HepG2 (cell line): ENCODE measurements around the gene C2orf80. TPM values are rescaled to one million over a fixed set of nuclear protein-coding genes. Genes with fewer than 3 reads are reported as not detected.

ENCODE experiments used
- ATRX ChIP-seq: sonication (generic); formaldehyde crosslinking; IDR thresholded peaks from 2 replicates; pipeline ENCODE4 v1.4.0; 2020; ENCODE audit warnings: missing genetic modification reagents, borderline replicate concordance
- CEBPB ChIP-seq: IDR thresholded peaks from 2 replicates; pipeline ENCODE4 v1.6.1; 2011; ENCODE audit warnings: low read depth, low read length, improper control_type of control experiment, borderline replicate concordance
- CEBPZ ChIP-seq: IDR thresholded peaks from 2 replicates; pipeline ENCODE4 v1.6.1; 2012; ENCODE audit warnings: low read length, improper control_type of control experiment
- CTCF ChIP-seq: sonication (generic); formaldehyde crosslinking; IDR thresholded peaks from 2 replicates; pipeline ENCODE4 v1.5.0; 2020; ENCODE audit warnings: mild to moderate bottlenecking, missing genetic modification reagents, moderate library complexity
- FOXK2 ChIP-seq: fragments of 450-650 bp; IDR thresholded peaks from 2 replicates; pipeline ENCODE4 v1.6.1; 2016
- GPN1 ChIP-seq: sonication (generic); formaldehyde crosslinking; IDR thresholded peaks from 2 replicates; pipeline ENCODE4 v1.5.1; 2020; ENCODE audit warnings: missing genetic modification reagents, borderline replicate concordance
- KDM2A ChIP-seq: sonication (generic); formaldehyde crosslinking; IDR thresholded peaks from 2 replicates; pipeline ENCODE4 v1.4.0; 2020; ENCODE audit warnings: low read depth, missing genetic modification reagents, borderline replicate concordance
- MBD4 ChIP-seq: IDR thresholded peaks from 2 replicates; pipeline ENCODE4 v1.6.1; 2012; ENCODE audit warnings: low read length, inconsistent platforms, borderline replicate concordance
- MEF2D ChIP-seq: sonication (generic); formaldehyde crosslinking; IDR thresholded peaks from 2 replicates; pipeline ENCODE4 v1.5.1; 2020; ENCODE audit warnings: mild to moderate bottlenecking, missing genetic modification reagents
- NAIF1 ChIP-seq: sonication (generic); formaldehyde crosslinking; IDR thresholded peaks from 2 replicates; pipeline ENCODE4 v1.5.0; 2020; ENCODE audit warnings: mild to moderate bottlenecking, missing genetic modification reagents, borderline replicate concordance
- TBX2 ChIP-seq: sonication (generic); formaldehyde crosslinking; IDR thresholded peaks from 2 replicates; pipeline ENCODE4 v1.5.0; 2020; ENCODE audit warnings: missing genetic modification reagents, mild to moderate bottlenecking, borderline replicate concordance
- ZNF292 ChIP-seq: sonication (generic); formaldehyde crosslinking; IDR thresholded peaks from 2 replicates; pipeline ENCODE4 v1.8.1; 2022; ENCODE audit warnings: mild to moderate bottlenecking, low read depth, missing genetic modification reagents, borderline replicate concordance
- ZNF329 ChIP-seq: sonication (generic); formaldehyde crosslinking; IDR thresholded peaks from 2 replicates; pipeline ENCODE4 v1.9.0; 2021; ENCODE audit warnings: low read depth, mild to moderate bottlenecking, missing genetic modification reagents
- ZNF333 ChIP-seq: sonication (generic); formaldehyde crosslinking; IDR thresholded peaks from 2 replicates; pipeline ENCODE4 v1.4.0; 2020; ENCODE audit warnings: mild to moderate bottlenecking, missing genetic modification reagents, borderline replicate concordance
- ZNF547 ChIP-seq: sonication (generic); formaldehyde crosslinking; IDR thresholded peaks from 2 replicates; pipeline ENCODE4 v1.5.1; 2020; ENCODE audit warnings: mild to moderate bottlenecking, missing genetic modification reagents
- ZNF703 ChIP-seq: sonication (generic); formaldehyde crosslinking; IDR thresholded peaks from 2 replicates; pipeline ENCODE4 v1.5.1; 2020; ENCODE audit warnings: missing genetic modification reagents, mild to moderate bottlenecking, moderate library complexity, borderline replicate concordance
- ZSCAN12 ChIP-seq: sonication (generic); formaldehyde crosslinking; IDR thresholded peaks from 2 replicates; pipeline ENCODE4 v1.9.0; 2021; ENCODE audit warnings: mild to moderate bottlenecking, missing genetic modification reagents
- ZSCAN9 ChIP-seq: IDR thresholded peaks from 2 replicates; pipeline ENCODE4 v1.6.1; 2016; ENCODE audit warnings: borderline replicate concordance
- polyA plus RNA-seq, 8 experiments: library from polyadenylated mRNA; depleted of rRNA in 3 of 8; stranded (reverse) in 7 of 8; unstranded in 1 of 8; fragments of >200 nt; fragmentation: Illumina TruSeq in 4 of 8; extraction: Trizol in 4 of 8; gene quantifications; 2 replicates each; pipeline versions ENCODE4 v1.2.1 to v1.2.3, GENCODE V29; 2011 to 2016; ENCODE audit warnings: low read depth in 4 of 8, missing spikeins in 1 of 8, mixed read lengths in 1 of 8; ENCODE audit not compliant: insufficient read depth in 1 of 8
- total RNA-seq, 5 experiments: library from RNA; depleted of rRNA; stranded (reverse); fragments of >200 nt; fragmentation: Illumina TruSeq; extraction: Trizol; gene quantifications; 2 replicates each; pipeline ENCODE4 v1.2.3, GENCODE V29; 2016; ENCODE audit warnings: low read depth in 1 of 5
- TF ChIP-seq, protein P1 (sequence below): sonication (generic); formaldehyde crosslinking; IDR thresholded peaks from 2 replicates; pipeline ENCODE4 v1.4.0; 2020; ENCODE audit warnings: missing genetic modification reagents, borderline replicate concordance

The C2orf80 gene
- total and polyA plus RNA-seq, 2 of the 13 experiments (the other 11 are each of a cell fraction or from before 2014, with no cell fraction given), result not detected

- TF ChIP-seq, protein P1, sequence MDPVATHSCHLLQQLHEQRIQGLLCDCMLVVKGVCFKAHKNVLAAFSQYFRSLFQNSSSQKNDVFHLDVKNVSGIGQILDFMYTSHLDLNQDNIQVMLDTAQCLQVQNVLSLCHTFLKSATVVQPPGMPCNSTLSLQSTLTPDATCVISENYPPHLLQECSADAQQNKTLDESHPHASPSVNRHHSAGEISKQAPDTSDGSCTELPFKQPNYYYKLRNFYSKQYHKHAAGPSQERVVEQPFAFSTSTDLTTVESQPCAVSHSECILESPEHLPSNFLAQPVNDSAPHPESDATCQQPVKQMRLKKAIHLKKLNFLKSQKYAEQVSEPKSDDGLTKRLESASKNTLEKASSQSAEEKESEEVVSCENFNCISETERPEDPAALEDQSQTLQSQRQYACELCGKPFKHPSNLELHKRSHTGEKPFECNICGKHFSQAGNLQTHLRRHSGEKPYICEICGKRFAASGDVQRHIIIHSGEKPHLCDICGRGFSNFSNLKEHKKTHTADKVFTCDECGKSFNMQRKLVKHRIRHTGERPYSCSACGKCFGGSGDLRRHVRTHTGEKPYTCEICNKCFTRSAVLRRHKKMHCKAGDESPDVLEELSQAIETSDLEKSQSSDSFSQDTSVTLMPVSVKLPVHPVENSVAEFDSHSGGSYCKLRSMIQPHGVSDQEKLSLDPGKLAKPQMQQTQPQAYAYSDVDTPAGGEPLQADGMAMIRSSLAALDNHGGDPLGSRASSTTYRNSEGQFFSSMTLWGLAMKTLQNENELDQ (CRISPR knock-in tag), result no peak
- TF ChIP-seq ATRX (CRISPR knock-in tag) (no peak), CEBPB (peak; percentile 69), ZSCAN12 (CRISPR knock-in tag) (no peak), FOXK2 (no peak), CTCF (CRISPR knock-in tag) (peak; percentile 92), GPN1 (CRISPR knock-in tag) (no peak), MEF2D (CRISPR knock-in tag) (no peak), ZNF333 (CRISPR knock-in tag) (no peak), TBX2 (CRISPR knock-in tag) (no peak), CEBPZ (no peak), KDM2A (CRISPR knock-in tag) (peak; percentile 94), ZNF703 (no peak), ZNF329 (CRISPR knock-in tag) (no peak), ZSCAN9 (peak; percentile 62; the same call in 1 of the 2 replicates), MBD4 (no peak), ZNF547 (no peak), ZNF292 (CRISPR knock-in tag) (no peak), NAIF1 (CRISPR knock-in tag) (no peak)
Measured at GRCh38 chr2:208175069-208175839, 14.6 kb downstream of the C2orf80 start (continued).
